GM18520 (cell line): ENCODE data around the gene LPAR6.

ENCODE experiments used
- ATAC-seq: cut with Tn5 transposase; IDR thresholded peaks from one replicate; pipeline ENCODE4 v1.9.1; 2021; ENCODE audit not compliant: unreplicated experiment

Gene LPAR6

DNA sequence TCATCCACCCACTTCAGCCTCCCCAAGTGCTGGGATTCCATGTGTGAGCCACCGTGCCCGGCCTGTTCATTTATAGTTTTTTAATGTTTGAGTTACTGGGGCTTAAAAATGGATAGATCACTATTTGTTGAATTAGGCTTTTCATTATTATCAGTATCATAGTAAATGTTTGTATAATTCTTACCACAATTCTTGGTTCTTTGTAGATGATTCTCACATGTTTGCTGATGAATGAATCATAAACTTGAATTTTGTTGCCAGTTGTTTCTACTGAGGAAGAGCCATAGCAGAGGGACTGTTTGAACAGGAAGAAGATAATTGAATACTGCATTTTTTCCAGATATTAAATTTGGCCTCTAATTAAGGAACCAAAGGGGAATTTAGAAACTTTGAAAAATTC is 2.6 kb upstream of the LPAR6 start:
- no peak for ATAC-seq

DNA sequence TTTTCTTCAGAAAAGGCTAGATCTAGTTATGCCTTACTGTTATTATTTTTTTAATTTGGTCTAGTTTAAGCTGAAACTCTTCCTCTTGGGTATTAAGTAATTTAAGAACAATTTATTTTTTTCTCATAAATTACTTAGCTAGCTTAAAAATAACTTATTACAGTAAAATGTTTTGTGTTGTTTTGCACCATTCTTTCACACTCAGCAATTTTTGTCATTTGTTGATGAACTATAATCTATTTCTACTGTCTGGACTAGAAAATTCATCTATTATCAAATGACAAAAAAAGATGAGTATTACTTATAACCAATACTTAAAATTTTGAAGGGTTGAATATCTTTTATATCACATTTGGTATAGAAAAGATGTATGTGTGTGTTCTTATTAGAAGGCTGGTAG is 1.6 kb upstream of the LPAR6 start:
- no peak for ATAC-seq

DNA sequence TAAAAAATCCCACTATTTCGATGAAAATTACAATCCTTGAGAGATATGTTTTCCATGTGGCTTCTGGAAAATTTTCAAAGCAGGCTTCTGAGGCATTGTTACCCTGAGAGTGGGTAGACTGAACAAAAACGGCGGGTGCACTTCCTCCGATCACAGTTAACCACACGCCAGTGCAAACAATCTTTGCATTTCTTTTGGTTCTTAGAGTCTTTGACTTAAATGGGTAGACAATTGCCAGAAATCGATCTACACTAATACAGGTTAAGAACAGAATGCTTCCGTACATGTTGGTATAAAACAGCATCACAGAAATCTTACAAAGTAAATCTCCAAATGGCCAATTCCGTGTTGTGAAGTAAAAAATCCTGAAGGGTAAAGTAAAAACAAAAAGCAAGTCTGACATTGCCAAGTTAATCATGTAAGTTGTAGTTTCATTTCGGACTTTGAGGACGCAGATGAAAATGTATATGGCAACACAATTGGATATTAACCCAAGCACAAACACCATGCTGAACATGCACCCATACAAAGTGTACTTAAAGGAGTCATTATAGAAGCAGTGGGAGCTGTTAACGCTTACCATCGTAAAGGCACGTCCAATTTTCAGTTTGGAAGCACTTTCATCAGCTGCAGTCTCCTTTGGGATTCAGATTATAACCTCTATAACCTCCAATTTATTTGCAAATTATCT is 927 bp downstream of the LPAR6 start:
- ATAC-seq: no peak

DNA sequence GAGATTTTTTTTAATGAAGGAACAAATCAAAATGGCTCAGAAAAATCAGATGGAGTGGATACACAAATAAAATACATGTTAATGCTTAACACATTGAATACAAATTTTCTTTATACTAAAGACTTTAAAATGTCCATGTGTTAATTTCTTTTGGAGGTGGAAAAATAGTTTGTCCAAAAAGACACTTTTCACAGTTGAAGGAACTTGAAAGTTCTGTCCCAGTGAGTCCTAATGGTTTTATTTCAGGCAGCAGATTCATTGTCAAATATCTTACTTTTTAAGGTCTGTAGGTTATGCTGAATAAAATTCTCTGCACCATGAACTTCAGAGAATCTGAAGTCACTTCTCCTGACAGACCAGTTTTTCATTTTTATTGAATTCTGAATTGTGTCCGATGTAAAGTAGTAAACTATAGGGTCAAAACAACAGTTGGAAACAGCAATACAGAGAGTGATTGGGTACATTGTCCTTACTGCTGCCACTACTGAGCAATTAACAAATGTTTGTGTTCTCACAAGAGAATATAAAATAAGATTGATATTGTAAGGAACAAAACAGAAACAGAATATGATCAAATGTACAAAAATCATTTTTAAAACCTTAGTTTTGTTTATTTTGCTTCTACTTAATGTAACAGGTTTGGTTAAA is 1.6 kb downstream of the LPAR6 start:
- ATAC-seq: no peak

DNA sequence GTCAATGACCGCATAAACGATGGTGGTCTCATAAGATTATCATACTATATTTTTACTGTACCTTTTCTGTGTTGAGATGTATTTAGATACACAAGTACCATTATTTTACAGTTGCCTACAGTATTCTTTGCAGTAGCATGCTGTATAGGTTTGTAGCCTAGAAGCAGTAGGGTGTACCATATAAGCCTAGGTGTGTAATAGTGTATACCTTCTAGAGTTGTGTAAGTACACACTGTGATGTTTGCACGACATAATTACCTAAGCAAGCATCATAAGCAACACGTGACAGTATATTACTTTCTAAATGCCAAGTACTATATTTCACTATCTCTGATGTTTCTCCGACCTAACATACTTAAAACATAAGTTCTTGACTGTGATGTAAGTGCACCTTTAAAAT is 2.7 kb downstream of the LPAR6 start:
- no peak for ATAC-seq

DNA sequence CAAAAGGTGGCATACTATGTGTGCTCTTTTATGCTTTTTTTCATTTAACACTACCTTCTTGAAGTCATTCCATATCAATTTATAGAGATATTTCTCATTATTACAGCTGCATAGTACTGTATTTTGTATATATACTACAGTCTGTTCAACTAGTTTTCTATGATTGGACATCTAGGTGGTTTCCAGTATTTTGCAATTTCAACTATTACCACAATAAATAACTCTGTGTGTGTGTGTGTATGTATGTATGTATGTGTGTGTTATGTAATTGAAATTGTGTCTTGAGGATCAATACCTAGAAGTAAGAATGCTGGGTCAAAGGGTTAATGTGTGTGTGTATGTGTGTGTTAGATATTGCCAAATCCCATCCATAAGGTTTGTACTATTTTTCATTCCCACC is 7.0 kb downstream of the LPAR6 start:
- no peak for ATAC-seq

DNA sequence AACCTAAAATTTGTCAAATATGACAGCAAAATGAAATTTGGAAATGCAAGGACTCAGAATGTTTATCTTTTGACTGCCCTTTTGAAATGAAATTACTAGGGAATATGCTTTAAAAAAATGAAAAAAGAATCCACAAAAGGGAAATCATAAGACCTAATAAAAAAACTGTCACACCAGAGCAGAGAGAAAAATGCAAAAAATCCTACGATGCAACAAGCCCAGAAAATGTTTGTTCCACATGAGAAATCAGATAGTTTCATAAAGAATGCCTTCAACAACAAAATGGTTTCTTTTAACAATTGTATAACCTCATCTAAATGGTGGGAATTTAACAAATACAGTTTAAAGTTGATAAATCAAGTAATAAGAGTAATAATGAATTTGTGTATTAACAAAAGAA is 8.0 kb downstream of the LPAR6 start:
- no peak for ATAC-seq

DNA sequence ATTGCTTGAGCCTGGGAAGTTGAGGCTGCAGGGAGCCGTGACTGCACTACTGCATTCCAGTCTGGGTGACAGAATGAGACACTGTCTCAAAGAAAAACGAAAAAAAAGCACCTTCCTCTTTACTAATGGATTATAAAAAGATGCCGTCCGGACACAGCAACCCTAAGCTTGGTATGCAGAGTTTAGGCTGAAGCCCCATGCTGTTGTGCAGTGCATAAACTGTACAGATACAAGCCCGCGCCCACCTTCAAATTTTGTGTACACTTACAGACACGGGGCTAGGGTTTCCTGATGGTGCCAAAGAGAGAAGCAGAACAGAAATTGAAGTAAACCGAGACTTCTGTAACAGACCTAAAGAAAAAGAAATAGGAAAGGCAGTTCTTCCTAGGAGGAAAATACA is 9.0 kb downstream of the LPAR6 start:
- no peak for ATAC-seq

DNA sequence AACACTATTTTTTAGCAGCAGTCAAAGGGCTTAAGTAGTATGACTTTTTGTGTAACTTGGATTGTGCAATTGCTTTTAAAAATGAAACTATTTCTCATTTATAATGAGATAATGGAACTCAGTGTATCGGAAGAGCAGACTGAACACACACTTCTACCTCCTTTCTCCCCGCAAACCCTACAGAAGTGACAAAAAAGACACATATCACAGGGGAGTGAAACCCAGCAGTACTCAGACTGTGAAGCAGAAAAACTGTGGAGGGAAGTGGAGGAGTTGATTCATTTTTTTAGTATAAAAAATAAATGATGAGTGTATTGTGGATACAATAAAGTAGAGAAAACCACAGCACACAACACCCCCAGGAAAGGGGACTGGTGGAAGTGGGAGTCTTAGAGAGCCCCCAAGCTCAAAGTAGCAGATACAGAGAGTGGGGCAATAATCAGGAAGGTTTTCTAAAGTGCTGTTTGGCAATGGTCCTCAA is 9.7 kb downstream of the LPAR6 start:
- no peak for ATAC-seq

DNA sequence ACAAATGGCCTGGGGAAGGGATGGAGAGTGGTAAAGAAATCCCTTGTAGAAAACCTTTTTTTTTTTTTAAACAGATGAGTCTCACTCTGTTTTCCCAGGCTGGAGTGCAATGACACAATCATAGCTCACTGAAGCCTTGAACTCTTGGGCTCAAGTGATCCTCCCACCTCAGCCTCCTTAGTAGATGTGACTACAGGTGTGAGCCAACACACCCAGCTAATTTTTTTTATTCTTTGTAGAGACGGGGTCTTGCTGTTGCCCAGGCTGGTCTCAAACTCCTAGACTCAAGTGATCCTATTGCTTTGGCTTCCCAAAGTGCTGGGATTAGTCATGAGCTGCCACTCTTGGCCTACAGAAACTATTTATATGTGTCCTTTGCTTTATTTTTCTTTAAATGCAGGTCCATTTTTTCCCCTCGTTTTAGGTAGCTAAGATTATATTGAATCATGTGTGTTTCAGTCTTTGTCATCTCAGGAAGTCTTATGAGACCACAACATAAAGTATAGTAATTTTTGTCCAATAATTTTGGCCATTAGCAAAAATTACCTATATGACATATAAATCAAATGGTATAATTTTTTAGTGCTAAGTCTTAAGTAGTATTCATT is 10.5 kb downstream of the LPAR6 start:
- no peak for ATAC-seq

DNA sequence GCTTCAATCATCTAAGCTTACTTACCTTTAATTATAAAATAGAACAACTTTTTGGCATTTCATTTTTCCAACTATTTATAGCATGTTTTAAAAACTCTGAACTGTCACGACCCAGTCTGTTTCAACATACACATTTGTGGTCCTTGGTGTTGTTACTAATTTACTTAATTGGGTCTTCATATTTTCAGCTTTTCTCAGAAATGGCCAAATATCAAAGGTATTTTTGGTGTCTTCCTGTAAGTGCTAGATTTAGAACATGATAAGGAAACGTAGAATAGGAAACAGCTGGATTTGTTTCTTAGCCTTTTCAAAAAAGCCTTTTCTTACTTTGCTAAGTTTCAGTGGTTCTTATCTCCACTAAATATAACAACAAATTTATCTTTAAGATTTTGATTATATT is 11.4 kb downstream of the LPAR6 start:
- no peak for ATAC-seq

DNA sequence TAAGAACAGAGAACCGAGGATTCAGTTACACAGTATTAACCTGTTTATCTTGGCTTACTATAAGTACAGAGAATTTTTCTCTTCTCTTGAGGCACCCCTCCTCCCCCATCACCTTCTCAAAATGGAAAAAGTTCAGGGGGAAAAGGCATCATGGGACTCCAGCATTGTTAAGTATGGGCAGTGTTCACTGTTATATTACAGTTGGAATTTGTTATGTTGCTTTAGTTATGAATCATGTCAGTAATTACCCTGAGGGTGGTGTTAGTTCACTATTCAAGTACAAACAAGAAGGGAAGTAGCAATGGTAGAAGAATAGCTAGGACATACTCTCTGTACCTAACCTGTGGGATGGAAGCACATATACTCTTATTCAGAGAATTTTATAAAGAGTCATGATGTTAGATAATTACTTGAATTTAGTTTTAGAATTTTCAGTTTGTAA is 12.0 kb downstream of the LPAR6 start:
- no peak for ATAC-seq

DNA sequence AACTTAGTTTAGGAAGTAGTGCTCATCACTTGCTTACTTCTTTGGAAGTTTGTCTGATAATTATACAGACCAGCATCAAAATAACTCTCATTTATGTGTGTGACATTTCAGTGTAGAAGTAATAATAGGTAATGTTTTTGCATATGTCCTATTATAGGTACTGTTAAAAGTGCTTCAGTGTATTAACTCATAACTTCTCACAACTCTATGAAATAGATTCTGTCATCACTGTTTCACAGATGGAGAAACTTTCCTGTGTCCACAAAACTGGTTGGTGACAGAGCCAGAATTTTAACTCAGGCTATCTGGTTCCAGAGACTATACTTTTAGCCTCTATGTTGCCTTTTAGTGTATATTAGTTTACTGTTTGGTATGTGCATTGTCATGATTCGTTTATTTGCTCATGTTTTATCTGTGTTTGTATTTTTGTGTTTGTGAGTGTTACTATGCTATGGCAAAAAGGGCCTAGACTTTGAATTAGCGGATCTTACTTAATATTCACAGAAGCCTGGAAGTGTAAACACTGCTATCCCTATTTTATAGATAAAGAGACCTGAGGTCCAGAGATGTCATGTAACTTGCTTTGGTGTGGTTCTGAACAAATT is 12.7 kb downstream of the LPAR6 start:
- no peak for ATAC-seq

DNA sequence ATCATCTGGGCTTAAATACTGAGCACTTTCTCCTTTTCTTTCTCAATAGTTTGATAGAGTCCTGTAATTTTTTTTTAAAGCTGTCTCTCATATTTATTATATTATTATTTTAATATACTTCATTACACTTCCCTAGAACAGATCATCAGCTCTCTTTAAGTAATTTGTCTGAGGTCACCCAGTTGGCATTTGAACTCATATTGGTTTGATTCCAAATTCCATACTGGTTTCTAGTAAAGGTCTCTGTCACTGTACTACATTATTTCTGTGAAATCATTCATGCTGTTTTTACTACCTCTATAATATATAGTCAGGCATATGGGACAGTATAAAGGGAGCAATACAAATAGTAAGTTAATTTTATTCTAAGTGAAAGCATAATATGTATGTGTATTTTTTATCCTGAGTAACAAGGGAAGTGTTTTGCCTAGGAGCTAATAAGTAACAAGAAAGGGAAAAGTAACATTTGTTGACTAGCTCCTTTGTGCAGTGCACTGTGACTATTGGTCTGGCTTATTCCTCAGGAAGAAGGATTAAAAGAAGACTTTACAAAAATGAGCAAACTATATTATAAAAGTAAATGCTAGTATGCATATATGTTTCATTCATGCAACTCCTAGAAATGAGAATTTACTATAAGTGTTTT is 14.3 kb downstream of the LPAR6 start:
- ATAC-seq: no peak

DNA sequence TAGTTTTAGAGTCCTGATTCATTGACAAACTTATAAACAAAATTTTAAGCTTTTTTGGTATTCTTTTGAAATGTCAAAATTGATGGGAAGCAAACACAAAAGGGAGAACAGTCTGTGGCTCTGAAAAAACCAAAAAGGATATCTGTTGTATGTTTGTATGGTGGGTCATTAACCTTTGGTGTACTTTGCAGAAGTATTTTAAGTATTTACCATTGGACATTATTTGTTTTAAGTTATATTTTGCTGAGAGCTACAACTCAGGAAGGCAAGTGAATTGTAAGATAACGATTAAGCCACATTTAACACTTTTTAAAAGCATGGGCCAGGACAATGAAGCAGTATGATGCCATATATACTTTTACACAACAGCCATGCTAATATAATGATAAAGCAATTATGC is 15.2 kb downstream of the LPAR6 start:
- ATAC-seq: no peak

DNA sequence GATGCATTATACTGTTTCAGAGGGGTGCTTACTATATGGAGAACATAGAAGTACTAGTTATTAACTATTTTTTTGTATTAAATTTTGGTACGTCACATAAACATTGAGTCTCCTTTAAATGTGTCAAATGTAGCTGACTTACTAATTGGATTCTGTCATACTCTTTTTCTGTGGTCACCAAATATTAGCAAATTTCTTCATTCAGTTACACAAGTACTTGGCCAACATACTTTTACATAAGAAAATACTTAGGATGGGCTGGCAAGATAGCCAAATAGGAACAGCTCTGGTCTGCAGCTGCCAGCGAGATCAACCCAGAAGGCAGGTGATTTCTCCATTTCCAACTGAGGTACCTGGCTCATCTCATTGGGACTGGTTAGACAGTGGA is 19.2 kb downstream of the LPAR6 start:
- ATAC-seq: no peak

DNA sequence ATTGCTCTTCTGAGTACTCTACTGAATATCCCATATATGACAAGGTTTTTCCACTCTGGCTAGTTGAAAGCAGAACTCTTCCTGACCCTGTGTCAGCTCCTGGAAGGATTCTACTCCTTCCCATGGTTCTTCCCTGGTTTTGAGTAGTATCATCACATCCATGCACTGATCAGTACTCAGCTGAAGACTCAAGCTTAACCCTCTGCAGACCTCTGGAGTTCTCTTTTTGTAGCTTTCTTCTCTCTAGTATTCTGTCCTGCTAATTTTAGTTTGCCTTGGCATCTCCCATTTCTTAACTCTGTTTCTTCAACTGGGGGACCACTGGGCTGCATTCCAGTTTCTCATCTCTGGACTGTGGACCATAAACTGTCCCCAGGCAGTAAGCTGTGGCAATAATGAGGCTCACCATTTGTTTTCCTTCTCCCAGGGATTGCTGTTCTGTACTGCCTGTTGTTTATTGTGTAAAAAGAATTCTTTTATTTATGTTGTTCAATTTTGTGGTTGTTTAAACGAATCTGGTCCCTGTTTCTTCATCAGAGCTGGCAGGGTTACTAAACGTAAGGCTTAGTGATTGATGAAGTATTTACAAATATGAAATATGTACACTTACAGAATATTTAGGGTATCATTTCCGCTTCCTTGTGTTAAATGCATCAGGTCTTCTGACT is 19.7 kb downstream of the LPAR6 start:
- ATAC-seq: no peak

DNA sequence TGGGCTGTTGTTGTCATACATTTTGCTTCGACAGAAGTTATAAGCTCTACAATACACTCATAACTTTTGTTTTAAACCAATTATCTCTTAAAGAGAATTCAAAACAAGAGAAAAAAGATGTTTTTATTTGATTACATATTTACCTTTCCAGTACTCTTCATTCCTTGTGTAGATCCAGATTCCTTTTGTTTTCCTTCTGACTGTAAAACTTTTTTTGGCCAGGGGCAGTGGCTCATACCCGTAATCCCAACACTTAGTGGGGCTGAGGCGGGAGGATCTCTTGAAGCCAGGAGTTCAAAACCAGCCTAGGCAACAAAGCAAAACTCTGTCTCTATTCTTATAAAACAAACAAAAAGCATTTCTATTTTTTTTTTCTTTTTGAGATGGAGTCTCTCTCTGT is 21.7 kb downstream of the LPAR6 start:
- no peak for ATAC-seq

DNA sequence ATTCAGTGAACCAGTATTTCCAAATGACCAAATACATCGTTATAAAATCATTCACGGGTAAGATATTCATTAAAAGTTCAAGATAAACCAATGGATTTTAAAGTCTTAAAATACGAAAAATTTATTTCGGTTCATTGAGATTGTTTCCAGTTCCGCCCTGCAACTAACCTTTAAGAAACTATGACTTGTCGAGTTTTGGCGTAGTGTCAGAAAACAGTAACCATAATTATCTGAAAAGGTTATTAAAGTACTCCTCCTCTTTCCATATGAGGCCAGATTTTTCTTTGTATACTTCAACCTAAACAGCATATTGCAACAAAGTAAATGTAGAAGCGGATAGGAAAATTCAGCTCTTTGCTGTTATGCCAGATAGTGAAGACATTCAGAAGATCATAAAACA is 26.1 kb downstream of the LPAR6 start:
- ATAC-seq: no peak

DNA sequence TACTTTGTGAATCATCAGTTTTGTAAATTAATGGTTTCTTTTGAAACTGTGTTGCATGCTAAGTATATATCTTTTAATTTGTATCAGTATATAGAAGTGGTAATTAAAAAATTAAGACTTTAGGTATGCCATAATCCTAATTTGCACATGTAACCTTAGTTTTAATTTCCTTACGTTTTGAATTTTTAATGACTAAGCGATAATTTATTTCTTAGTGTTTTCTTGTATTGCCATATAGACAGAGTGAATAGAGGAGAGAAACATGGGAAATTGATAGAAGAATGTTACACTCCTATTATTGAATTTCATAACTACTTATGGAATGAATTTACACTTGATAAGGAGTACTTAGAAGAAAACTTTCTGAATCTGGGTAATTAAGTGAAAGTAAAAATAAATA is 29.5 kb downstream of the LPAR6 start:
- ATAC-seq: no peak

DNA sequence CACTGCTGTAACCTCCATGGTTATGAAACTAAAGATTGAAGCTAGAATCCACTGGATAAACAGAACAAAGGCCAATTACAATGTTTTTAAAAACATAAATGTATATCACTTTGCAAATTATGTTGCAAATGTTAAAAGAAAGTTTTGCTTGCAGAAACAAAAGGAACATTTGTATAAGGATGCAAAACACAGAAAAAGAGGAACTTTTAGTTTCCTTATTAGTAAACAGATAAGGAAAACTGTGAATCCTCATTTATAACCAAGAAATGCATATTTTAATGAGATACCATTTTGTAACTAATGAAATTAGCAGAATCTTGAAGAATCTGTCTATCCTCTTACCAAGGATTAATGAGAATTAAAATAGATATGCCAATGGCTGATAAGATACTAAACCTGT is 32.3 kb downstream of the LPAR6 start:
- no peak for ATAC-seq
